SU-DHL-6 (cell line): ENCODE measurements around the gene TTC8.
A peak's percentile ranks its signal among the peaks of the same experiment; 100 is the strongest.

Experiments used
- H2AFZ ChIP-seq: fragments of 200-600 bp; sonication (generic); 2 replicates; pipeline ENCODE4 v1.6.1; 2014; ENCODE audit warnings: low read depth, mild to moderate bottlenecking, moderate library complexity, mixed read lengths, antibody characterized with exemption, low read length; ENCODE audit not compliant: severe bottlenecking
- H3F3A ChIP-seq: fragments of 200-600 bp; shearing (Covaris generic); 2 replicates; pipeline ENCODE4 v1.6.0; 2016; ENCODE audit warnings: antibody characterized with exemption, mild to moderate bottlenecking; ENCODE audit not compliant: insufficient read depth
- H3K27ac ChIP-seq: fragments of 200-600 bp; sonication (generic); 2 replicates; pipeline ENCODE4 v1.5.1; 2016; ENCODE audit warnings: low read depth, mild to moderate bottlenecking, low read length, moderate library complexity, mixed read lengths
- H3K27me3 ChIP-seq: fragments of 200-600 bp; sonication (generic), shearing (Covaris generic); 2 replicates; pipeline ENCODE4 v1.6.0; 2014; ENCODE audit warnings: mild to moderate bottlenecking, low read length
- H3K36me3 ChIP-seq: fragments of 200-600 bp; sonication (generic); 2 replicates; pipeline ENCODE4 v1.6.1; 2014; ENCODE audit warnings: mild to moderate bottlenecking, low read length, mixed read lengths
- H3K4me2 ChIP-seq: fragments of 300-600, 200-600 bp; shearing (Covaris generic), sonication (generic); 2 replicates; pipeline ENCODE4 v1.6.0; 2014; ENCODE audit warnings: low read length, low read depth, mild to moderate bottlenecking; ENCODE audit not compliant: poor library complexity, severe bottlenecking
- H3K4me3 ChIP-seq: fragments of 200-600 bp; sonication (generic); 2 replicates; pipeline ENCODE4 v1.5.1; 2014; ENCODE audit warnings: antibody characterized with exemption, low read length, mild to moderate bottlenecking, mixed read lengths; ENCODE audit not compliant: insufficient read depth, poor library complexity, severe bottlenecking
- H3K79me2 ChIP-seq: fragments of 200-600 bp; sonication (generic); 2 replicates; pipeline ENCODE4 v1.6.1; 2014; ENCODE audit warnings: mild to moderate bottlenecking, low read length, moderate library complexity; ENCODE audit not compliant: insufficient read depth
- H3K9ac ChIP-seq: fragments of 200-600 bp; sonication (generic); 2 replicates; pipeline ENCODE4 v1.7.0; 2014; ENCODE audit warnings: mild to moderate bottlenecking, low read length
- H3K9me2 ChIP-seq: fragments of 200-600 bp; sonication (generic); replicated peaks from 2 replicates; pipeline ENCODE4 v1.6.1; 2014; ENCODE audit warnings: low read length; ENCODE audit not compliant: insufficient read depth
- H3K9me3 ChIP-seq: fragments of 200-600 bp; sonication (generic); 2 replicates; pipeline ENCODE4 v1.6.1; 2014; ENCODE audit warnings: low read length, mixed read lengths; ENCODE audit not compliant: insufficient read depth
- H4K20me1 ChIP-seq: fragments of 200-600 bp; sonication (generic); 2 replicates; pipeline ENCODE4 v1.6.1; 2014; ENCODE audit warnings: low read depth, mild to moderate bottlenecking, antibody characterized with exemption, low read length, moderate library complexity, mixed read lengths
- CTCF ChIP-seq: fragments of 200-600 bp; sonication (generic); IDR thresholded peaks from one replicate; pipeline ENCODE4 v1.5.1; 2017; ENCODE audit warnings: antibody characterized with exemption, mild to moderate bottlenecking, low read length, moderate library complexity; ENCODE audit not compliant: insufficient read depth, poor library complexity, severe bottlenecking
- EZH2phosphoT487 ChIP-seq: fragments of 200-600 bp; sonication (generic), shearing (Covaris generic); conservative IDR thresholded peaks from 2 replicates; pipeline ENCODE4 v1.6.1; 2018; ENCODE audit warnings: mild to moderate bottlenecking, antibody characterized with exemption, low read length, moderate library complexity, mixed read lengths

TTC8 gene

GRCh38 chr14:88793259-88793625 is 31.2 kb upstream of the TTC8 start:
- no peak for TF ChIP-seq CTCF
- no peak for TF ChIP-seq EZH2phosphoT487
- Histone ChIP-seq H3K9ac (peak overlapping the region; percentile 75), H3K9me2 (no peaks in the 10 kb centered on the region), H4K20me1 (no peaks in the 10 kb centered on the region), H3K9me3 (no peaks in the 10 kb centered on the region), H3K4me2 (peak overlapping the region; percentile 85), H3F3A (peaks cover 22% of the 10 kb centered on the region), H3K27me3 (no peaks in the 10 kb centered on the region; the same call in 1 of the 2 replicates), H3K79me2 (no peaks in the 10 kb centered on the region), H3K4me3 (peak overlapping the region; percentile 87), H2AFZ (peak overlapping the region; percentile 100), H3K36me3 (no peaks in the 10 kb centered on the region), H3K27ac (no peak overlapping the region; the same call in 1 of the 2 replicates)

DNA sequence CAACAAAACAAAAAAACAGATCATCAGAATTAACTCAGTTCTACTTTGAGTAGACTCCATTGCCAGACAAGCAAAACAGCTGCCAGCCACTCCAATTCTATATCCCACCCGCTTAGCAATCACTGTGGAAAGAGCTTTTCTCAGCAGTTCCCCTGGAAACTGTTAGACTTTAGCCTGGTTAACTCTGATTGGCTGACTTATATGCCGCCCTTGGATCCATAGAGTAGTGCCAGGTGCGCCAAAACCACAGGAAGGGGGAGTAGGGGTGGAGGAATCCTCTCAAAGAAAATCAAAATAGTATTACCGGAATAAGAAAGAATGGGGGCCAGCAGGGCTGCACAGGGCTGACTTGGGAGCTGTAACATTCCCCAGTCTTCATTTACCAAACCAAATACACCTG is 26.3 kb upstream of the TTC8 start:
- no peaks in the 10 kb centered on the region for H3K36me3 ChIP-seq
- H3K4me3 ChIP-seq = no peak overlapping the region
- H3K9me2 ChIP-seq = no peaks in the 10 kb centered on the region
- H3K9me3 ChIP-seq = no peaks in the 10 kb centered on the region
- no peaks in the 10 kb centered on the region for H4K20me1 ChIP-seq
- H3K79me2 ChIP-seq = no peaks in the 10 kb centered on the region
- peaks cover 11% of the 10 kb centered on the region; the same call in 1 of the 2 replicates for H3F3A ChIP-seq
- no peak overlapping the region for H2AFZ ChIP-seq
- no peak overlapping the region for H3K27ac ChIP-seq
- H3K9ac ChIP-seq = no peak overlapping the region
- no peaks in the 10 kb centered on the region for H3K27me3 ChIP-seq
- H3K4me2 ChIP-seq = no peak overlapping the region
- no peak for TF ChIP-seq CTCF
- TF ChIP-seq EZH2phosphoT487 = no peak

DNA sequence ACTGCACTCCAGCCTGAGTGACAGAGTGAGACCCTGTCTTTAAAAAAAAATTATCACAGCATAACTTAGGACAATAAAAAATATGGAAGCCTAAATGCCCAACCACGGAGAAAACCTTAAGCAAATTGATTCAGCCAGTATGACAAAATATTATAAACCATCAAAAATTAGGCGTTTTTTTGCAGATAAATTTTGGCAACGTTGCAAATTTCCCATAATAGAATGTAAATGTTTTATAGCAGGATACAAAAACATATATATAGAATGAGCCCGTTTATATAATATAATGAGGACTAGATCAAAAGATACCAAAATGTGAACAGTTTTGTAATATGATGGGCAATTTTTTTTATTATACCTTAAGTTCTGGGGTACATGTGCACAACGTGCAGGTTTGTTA is 24.9 kb upstream of the TTC8 start:
- Histone ChIP-seq H3K4me3 (no peak overlapping the region), H2AFZ (no peak overlapping the region), H4K20me1 (no peaks in the 10 kb centered on the region), H3K27ac (no peak overlapping the region), H3K27me3 (no peaks in the 10 kb centered on the region), H3K9me2 (no peaks in the 10 kb centered on the region), H3K9me3 (no peaks in the 10 kb centered on the region), H3F3A (no peaks in the 10 kb centered on the region), H3K36me3 (no peaks in the 10 kb centered on the region), H3K79me2 (no peaks in the 10 kb centered on the region), H3K4me2 (no peak overlapping the region), H3K9ac (no peak overlapping the region)
- TF ChIP-seq EZH2phosphoT487 = no peak
- TF ChIP-seq CTCF = no peak

- Histone ChIP-seq H3K36me3 (no peaks in the 10 kb centered on the region), H3K4me3 (no peak overlapping the region), H3K27me3 (no peaks in the 10 kb centered on the region), H3F3A (no peaks in the 10 kb centered on the region), H4K20me1 (no peaks in the 10 kb centered on the region), H3K27ac (no peak overlapping the region), H3K4me2 (no peak overlapping the region), H3K9ac (no peak overlapping the region), H2AFZ (no peak overlapping the region), H3K9me2 (no peaks in the 10 kb centered on the region), H3K79me2 (no peaks in the 10 kb centered on the region), H3K9me3 (no peaks in the 10 kb centered on the region)
- TF ChIP-seq CTCF = no peak
- no peak for TF ChIP-seq EZH2phosphoT487
Observed at GRCh38 chr14:88802596-88802995, 21.9 kb upstream of the TTC8 start.
